Omental fat pad (tissue), 4 donors: ENCODE measurements around the gene LSM12. TPM values are rescaled to one million over a fixed set of nuclear protein-coding genes. Genes with fewer than 3 reads are reported as not detected.

ENCODE experiments used
- ATAC-seq: fragments of 150-250 bp; one replicate; pipeline ENCODE4 v1.9.1; 2016; ENCODE audit warnings: mild to moderate bottlenecking, moderate library complexity; ENCODE audit not compliant: low FRiP score
- DNase-seq: peaks from one replicate; pipeline ENCODE4 v3.0.0-alpha.2; 2019; ENCODE audit warnings: low spot score
- total RNA-seq, 4 donors: library from RNA; depleted of rRNA; stranded (reverse); fragments of >200 nt; gene quantifications; one replicate each; pipeline ENCODE4 v1.1.0, GENCODE V29; 2016
- TF ChIP-seq, protein P1 (sequence below), 3 donors: fragments of 450-650 bp; IDR thresholded peaks; one replicate each; pipeline ENCODE4 v1.5.1; 2016 to 2017; ENCODE audit warnings: antibody characterized with exemption in 3 of 3, mild to moderate bottlenecking in 3 of 3, moderate library complexity in 2 of 3

Gene LSM12
- total RNA-seq, 4 donors from 2014 or later: 24.6 to 52.9 (median 47.4) TPM

DNA sequence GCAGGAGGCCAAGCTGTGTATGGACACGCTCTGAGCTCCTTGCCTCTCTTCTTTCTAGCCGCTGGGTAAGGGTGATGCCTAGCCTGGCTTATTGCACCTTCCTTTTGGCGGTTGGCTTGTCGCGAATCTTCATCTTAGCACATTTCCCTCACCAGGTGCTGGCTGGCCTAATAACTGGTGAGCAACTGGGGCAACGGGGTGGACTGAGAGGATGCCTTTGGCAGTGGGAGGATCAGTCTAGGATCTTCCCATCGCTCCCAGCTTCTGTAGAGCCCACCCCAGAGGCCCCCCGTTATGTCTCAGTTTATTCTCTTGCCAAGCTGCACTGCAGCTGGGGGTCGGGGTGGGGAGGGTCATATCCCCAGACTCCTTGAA lies 8.4 kb upstream of the LSM12 start:
- no peak for ATAC-seq
- TF ChIP-seq, protein P1, sequence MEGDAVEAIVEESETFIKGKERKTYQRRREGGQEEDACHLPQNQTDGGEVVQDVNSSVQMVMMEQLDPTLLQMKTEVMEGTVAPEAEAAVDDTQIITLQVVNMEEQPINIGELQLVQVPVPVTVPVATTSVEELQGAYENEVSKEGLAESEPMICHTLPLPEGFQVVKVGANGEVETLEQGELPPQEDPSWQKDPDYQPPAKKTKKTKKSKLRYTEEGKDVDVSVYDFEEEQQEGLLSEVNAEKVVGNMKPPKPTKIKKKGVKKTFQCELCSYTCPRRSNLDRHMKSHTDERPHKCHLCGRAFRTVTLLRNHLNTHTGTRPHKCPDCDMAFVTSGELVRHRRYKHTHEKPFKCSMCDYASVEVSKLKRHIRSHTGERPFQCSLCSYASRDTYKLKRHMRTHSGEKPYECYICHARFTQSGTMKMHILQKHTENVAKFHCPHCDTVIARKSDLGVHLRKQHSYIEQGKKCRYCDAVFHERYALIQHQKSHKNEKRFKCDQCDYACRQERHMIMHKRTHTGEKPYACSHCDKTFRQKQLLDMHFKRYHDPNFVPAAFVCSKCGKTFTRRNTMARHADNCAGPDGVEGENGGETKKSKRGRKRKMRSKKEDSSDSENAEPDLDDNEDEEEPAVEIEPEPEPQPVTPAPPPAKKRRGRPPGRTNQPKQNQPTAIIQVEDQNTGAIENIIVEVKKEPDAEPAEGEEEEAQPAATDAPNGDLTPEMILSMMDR (IDR thresholded peaks at IDR 0.05): no peak
- DNase-seq: no peak

DNA sequence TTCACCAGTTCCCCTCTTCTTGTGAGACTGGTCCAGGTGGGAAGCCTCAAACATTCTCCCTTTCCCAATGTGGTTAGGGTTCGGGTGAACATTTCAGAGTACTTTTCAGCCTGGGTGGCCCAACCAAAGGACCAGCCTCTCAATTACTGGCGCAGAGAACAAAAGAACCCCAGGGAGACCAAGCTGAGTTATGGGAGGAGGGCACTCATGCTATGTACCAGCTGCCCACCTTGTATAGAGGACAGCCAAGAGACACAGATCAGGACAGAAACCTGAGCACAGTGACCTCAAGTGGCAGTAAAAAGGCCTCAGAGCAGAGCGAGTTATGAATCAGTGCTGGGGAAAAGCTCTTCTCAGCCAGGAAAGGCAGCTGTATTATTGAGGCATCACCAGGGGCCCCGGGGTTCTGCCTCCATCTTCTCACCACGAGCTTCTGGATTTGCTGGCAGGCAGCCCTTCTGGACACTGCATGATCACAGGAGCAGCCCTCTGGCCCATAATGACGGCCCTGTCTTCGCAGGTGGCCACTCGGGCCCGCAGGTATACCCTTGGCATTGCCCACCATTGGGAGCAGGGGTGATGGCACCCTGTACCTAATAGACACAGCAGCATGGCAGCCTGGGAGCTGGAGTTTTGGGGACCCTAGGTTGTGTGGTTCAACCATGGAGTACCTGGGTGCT lies 7.9 kb upstream of the LSM12 start:
- ATAC-seq: no peak
- no peak for DNase-seq
- TF ChIP-seq, protein P1 (IDR thresholded peaks at IDR 0.05): no peak

DNA sequence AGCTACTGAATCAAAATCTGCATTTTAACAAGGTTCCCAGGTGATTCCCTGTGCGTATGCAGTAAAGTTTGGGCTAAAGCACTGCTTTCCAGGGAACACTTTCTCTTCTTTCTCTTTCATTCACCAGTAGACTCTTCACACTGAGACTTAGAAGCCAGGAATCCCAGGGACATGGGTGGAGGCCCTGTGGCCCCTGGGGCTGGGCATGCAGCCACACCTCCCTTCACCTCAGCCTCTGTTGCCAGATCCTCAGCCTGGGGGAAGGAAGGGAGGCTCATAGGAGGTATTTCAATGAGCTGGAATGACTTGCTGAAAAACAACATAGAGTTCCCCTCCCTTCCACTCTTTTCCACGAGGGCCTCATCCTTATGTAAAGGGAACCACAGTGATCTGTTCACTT lies 5.3 kb upstream of the LSM12 start:
- ATAC-seq: no peak
- TF ChIP-seq, protein P1 (IDR thresholded peaks at IDR 0.05): no peak
- DNase-seq: no peak

DNA sequence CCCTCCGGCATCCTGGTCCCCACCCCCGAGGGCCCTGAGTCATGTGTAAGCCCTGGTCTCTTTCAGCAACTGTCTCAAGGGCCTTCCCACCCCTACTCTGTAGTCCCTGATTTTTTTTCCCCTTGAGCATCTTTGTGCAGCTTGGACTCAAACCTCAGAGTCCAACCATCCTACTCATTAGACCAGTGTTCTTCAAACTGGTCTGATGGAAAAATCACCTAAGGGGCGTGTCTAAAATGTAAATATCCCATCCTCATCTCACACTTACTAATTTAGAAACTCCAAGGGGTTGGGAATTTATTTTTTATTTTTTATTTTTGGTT lies 4.7 kb upstream of the LSM12 start:
- no peak for ATAC-seq
- TF ChIP-seq, protein P1 (IDR thresholded peaks at IDR 0.05): no peak
- no peak for DNase-seq

DNA sequence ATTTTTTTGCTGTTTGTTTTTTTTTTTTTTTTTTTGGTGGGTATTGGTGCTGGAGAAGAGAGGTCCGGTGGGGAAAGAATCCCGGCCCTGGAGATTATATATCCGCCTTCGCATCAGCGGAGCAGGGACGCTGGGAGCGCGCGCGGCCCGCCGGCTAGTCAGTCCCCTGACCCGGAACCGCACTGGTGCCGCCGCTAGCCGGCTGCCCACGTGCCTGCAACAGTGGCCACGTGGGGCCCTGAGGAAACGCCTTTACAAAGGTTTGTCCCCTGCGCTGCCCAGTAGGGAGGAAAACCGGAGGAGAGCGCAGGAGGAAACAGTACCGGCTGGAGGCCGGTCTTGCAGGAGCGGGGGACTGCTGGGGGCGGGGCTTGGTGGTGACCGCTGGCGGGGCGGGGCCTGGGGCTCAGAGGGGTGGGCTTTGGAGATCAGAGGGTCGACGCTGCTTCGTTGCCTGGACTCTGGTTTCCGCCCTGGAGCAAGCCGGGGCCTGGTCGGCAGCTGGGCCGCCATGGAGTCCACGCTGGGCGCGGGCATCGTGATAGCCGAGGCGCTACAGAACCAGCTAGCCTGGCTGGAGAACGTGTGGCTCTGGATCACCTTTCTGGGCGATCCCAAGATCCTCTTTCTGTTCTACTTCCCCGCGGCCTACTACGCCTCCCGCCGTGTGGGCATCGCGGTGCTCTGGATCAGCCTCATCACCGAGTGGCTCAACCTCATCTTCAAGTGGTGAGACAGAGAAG lies 4.2 kb upstream of the LSM12 start, which contains the start of gene G6PC3:
Gene G6PC3 (plus strand): TSS at position 281 of the 743 bp plus-strand sequence. CDS start 231 bp downstream, at position 512.
- ATAC-seq (peak; percentile 88), DNase-seq (peak; percentile 83)
- TF ChIP-seq, protein P1 (IDR thresholded peaks at IDR 0.05): no peak

DNA sequence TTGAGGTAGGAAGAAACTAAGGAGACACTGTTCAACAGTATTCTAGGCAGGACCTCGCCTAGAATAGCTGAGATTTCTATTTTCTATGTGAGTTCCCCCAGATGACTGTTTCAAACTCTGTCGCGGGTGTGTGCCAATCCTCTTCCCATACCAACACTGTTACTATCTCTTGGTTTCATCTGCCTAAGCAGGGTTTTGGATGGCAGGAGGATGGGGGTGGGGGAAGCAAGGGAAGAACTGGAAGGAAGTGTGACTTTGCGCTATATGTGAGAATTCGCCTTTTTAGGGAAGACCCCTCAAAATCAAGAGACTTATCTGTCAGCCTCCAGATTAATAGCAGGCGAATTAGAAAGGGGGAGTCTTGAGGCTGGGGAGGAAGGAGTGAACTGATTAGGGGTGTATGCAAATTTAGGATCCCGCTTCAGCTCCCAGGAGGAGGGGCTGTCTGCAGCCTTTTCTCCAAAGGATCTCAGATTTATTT lies 3.5 kb upstream of the LSM12 start:
- DNase-seq: no peak
- no peak for ATAC-seq
- TF ChIP-seq, protein P1 (IDR thresholded peaks at IDR 0.05): no peak

DNA sequence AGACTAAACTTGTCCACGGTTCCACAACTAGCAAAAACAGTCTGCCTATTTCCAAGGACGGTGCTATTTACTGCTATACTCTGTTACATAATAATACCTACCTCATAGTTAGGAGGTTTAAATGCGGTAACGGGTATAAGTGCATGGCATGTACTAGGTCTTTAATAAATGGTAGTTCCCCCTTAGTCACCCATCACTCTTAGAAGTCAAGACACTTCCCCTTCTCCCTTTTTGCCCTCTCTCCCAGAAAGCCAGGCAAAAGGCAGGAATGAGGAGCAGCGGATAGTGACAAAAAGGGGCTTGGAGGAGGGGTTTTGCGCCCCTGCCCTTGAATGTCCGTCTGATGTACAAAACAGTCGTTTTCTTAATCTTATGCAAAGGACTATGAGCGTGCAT lies 1.1 kb upstream of the LSM12 start:
- no peak for ATAC-seq
- DNase-seq: no peak
- TF ChIP-seq, protein P1 (IDR thresholded peaks at IDR 0.05): no peak
